GM12878 (cell line): ENCODE data around the gene CTXND1. TPM values are rescaled to one million over a fixed set of nuclear protein-coding genes. Genes with fewer than 3 reads are reported as not detected.

ENCODE experiments used
- ATAC-seq: fragments of 200-7000 bp; cut with Tn5 transposase; 3 replicates; pipeline ENCODE4 v1.9.1; 2020; ENCODE audit warnings: mild to moderate bottlenecking, moderate library complexity
- BruUV-seq: library from RNA; stranded (reverse); fragments of 400-500 nt; replicated peaks from 2 replicates; lab custom pipeline; 2021; lab: Mats Ljungman, UMichigan
- CTCF ChIA-PET: fragments of 300-600 bp; sonication (Branson Sonifier 250); formaldehyde crosslinking; extraction: SDS; loops from one replicate; lab custom pipeline; 2021; ENCODE audit warnings: inconsistent platforms; lab: Yijun Ruan, JAX
- POLR2A ChIA-PET: fragments of 350-600 bp; formaldehyde crosslinking; extraction: SDS; loops from one replicate; lab custom pipeline; 2021; ENCODE audit warnings: inconsistent platforms; lab: Charles Lee
- RAD21 ChIA-PET: fragments of 300-600 bp; sonication (Branson Sonifier 250); formaldehyde crosslinking; loops from one replicate; lab custom pipeline; 2023; ENCODE audit warnings: antibody characterized with exemption; ENCODE audit not compliant: unreplicated experiment; lab: Charles Lee
- SMC1A ChIA-PET: fragments of 300-600 bp; sonication (Branson Sonifier 250); formaldehyde crosslinking; loops from one replicate; lab custom pipeline; 2023; ENCODE audit not compliant: unreplicated experiment, uncharacterized antibody; lab: Charles Lee
- DNase-seq: peaks from one replicate; pipeline ENCODE4 v3.0.0-alpha.2; 2011; ENCODE audit warnings: low read depth, low spot score
- FAIRE-seq: peaks from 3 replicates; lab custom pipeline; 2011; peaks lifted over from hg19 to GRCh38; lab: Jason Lieb, UNC
- H2AFZ ChIP-seq: 2 replicates; pipeline ENCODE4 v1.6.0; 2011; ENCODE audit warnings: low read depth, low read length, control low read depth; ENCODE audit not compliant: control insufficient read depth
- H3K27ac ChIP-seq: 2 replicates; pipeline ENCODE4 v1.5.1; 2011; ENCODE audit warnings: control low read depth; ENCODE audit not compliant: control insufficient read depth, insufficient read depth
- H3K27me3 ChIP-seq, 2 experiments: replicated peaks in 1 of 2; 2 replicates each; pipeline versions ENCODE4 v1.6.0 to v1.6.1; 2011; ENCODE audit warnings: low read length in 1 of 2; ENCODE audit not compliant: control insufficient read depth in 2 of 2, insufficient read depth in 2 of 2
- H3K36me3 ChIP-seq, 2 experiments: 2 replicates each; pipeline ENCODE4 v1.5.1; 2011; ENCODE audit warnings: low read length in 1 of 2; ENCODE audit not compliant: control insufficient read depth in 2 of 2, insufficient read depth in 2 of 2
- H3K4me1 ChIP-seq: 2 replicates; pipeline ENCODE4 v1.6.1; 2011; ENCODE audit warnings: mild to moderate bottlenecking, low read length, moderate library complexity, mixed read lengths; ENCODE audit not compliant: control insufficient read depth, insufficient read depth
- H3K4me2 ChIP-seq: 2 replicates; pipeline ENCODE4 v1.6.0; 2011; ENCODE audit warnings: control low read depth; ENCODE audit not compliant: control insufficient read depth, insufficient read depth
- H3K4me3 ChIP-seq: fragments of 200-600 bp; sonication (generic); 2 replicates; pipeline ENCODE4 v1.5.1; 2016
- H3K79me2 ChIP-seq: 2 replicates; pipeline ENCODE4 v1.6.0; 2011; ENCODE audit warnings: low read length; ENCODE audit not compliant: control insufficient read depth, insufficient read depth
- H3K9ac ChIP-seq: 2 replicates; pipeline ENCODE4 v1.8.0; 2011; ENCODE audit warnings: low read length, control low read depth, mixed read lengths; ENCODE audit not compliant: control insufficient read depth, insufficient read depth
- H3K9me3 ChIP-seq: replicated peaks from 3 replicates; pipeline ENCODE4 v1.5.1; 2011; ENCODE audit warnings: mild to moderate bottlenecking, low read length; ENCODE audit not compliant: control insufficient read depth, insufficient read depth
- H4K20me1 ChIP-seq: 2 replicates; pipeline ENCODE4 v1.6.0; 2011; ENCODE audit not compliant: control insufficient read depth, insufficient read depth
- EGR1 ChIP-seq, 2 experiments: IDR thresholded peaks; 1 replicate in 1 of 2; 2 replicates in 1 of 2; pipeline ENCODE4 v1.6.1; 2011 to 2012; ENCODE audit warnings: low read depth in 2 of 2, low read length in 2 of 2, borderline replicate concordance in 1 of 2, mild to moderate bottlenecking in 1 of 2, moderate library complexity in 1 of 2
- EP300 ChIP-seq, 2 experiments: fragments of 150-350 bp in 1 of 2; IDR thresholded peaks; 2 replicates each; pipeline ENCODE4 v1.6.1; 2011 to 2012; ENCODE audit warnings: low read depth in 2 of 2, low read length in 2 of 2, borderline replicate concordance in 1 of 2, improper control_type of control experiment in 1 of 2, inconsistent platforms in 1 of 2; ENCODE audit not compliant: control insufficient read depth in 1 of 2
- NBN ChIP-seq: fragments of 450-650 bp; IDR thresholded peaks from 2 replicates; pipeline ENCODE4 v1.6.1; 2016
- RB1 ChIP-seq: fragments of 450-650 bp; formaldehyde crosslinking; IDR thresholded peaks from 2 replicates; pipeline ENCODE4 v1.6.1; 2017; ENCODE audit warnings: mild to moderate bottlenecking, borderline replicate concordance
- SUZ12 ChIP-seq: fragments of 200-600 bp; sonication (generic); IDR thresholded peaks from one replicate; pipeline ENCODE4 v1.6.1; 2018; ENCODE audit warnings: antibody characterized with exemption, mild to moderate bottlenecking; ENCODE audit not compliant: unreplicated experiment
- TCF12 ChIP-seq: IDR thresholded peaks from 2 replicates; pipeline ENCODE4 v1.6.1; 2011; ENCODE audit warnings: low read depth, mild to moderate bottlenecking, low read length
- WGBS: methylation state at CpG from one replicate; pipeline ENCODE4 v1.1.6; 2016; ENCODE audit warnings: low lambda C conversion rate; ENCODE audit not compliant: insufficient replicate concordance, insufficient coverage; ENCODE audit errors: missing lambda C conversion rate; 5-methylcytosine and 5-hydroxymethylcytosine counted together
- in situ Hi-C: fragments of 300-500 bp; cut with MboI; formaldehyde crosslinking; loops from 9 replicates; pipeline ENCODE4 v1.14.3; 2018; ENCODE audit warnings: mixed read lengths
- intact Hi-C: fragments of 100-400 bp; cut with micrococcal nuclease; formaldehyde crosslinking; loops from one replicate; pipeline ENCODE4 v1.14.2; 2022; ENCODE audit not compliant: unreplicated experiment
- polyA plus RNA-seq, 11 experiments: library from polyadenylated mRNA; depleted of rRNA in 4 of 11; unstranded in 6 of 11; stranded (reverse) in 5 of 11; fragments of >200 nt; fragmentation: Nextera tagmentation in 4 of 11; fragmentation: Illumina TruSeq in 1 of 11; extraction: Ambion mirVana in 4 of 11; extraction: Trizol in 1 of 11; gene quantifications; 1 replicate in 1 of 11; 2 replicates in 10 of 11; pipeline versions ENCODE4 v1.2.1 to v1.2.3, GENCODE V29; 2011 to 2016; ENCODE audit warnings: inconsistent platforms in 2 of 11, missing spikeins in 2 of 11, low read depth in 1 of 11
- total RNA-seq, 4 experiments: library from RNA; depleted of rRNA in 3 of 4; stranded (reverse); fragments of >200 nt in 3 of 4; fragmentation: Illumina TruSeq in 1 of 4; extraction: Trizol in 1 of 4; gene quantifications; 2 replicates each; pipeline versions ENCODE4 v1.2.1 to v1.2.3, GENCODE V29; 2013 to 2021
- TF ChIP-seq, protein P1 (sequence below): IDR thresholded peaks from 2 replicates; pipeline ENCODE4 v1.6.1; 2011; ENCODE audit warnings: borderline replicate concordance, low read depth, mild to moderate bottlenecking, moderate library complexity, mixed read lengths, low read length; ENCODE audit not compliant: insufficient read depth; ENCODE audit errors: extremely low read length
- TF ChIP-seq, protein P2 (sequence below): fragments of 450-650 bp; IDR thresholded peaks from 2 replicates; pipeline ENCODE4 v1.6.1; 2017; ENCODE audit warnings: borderline replicate concordance

CTXND1 gene
- total and polyA plus RNA-seq, 10 of the 15 experiments (the other 5 are each of a cell fraction or from before 2014, with no cell fraction given) = under 0.01 to 0.03 (median 0.02) TPM; not detected in 7

DNA sequence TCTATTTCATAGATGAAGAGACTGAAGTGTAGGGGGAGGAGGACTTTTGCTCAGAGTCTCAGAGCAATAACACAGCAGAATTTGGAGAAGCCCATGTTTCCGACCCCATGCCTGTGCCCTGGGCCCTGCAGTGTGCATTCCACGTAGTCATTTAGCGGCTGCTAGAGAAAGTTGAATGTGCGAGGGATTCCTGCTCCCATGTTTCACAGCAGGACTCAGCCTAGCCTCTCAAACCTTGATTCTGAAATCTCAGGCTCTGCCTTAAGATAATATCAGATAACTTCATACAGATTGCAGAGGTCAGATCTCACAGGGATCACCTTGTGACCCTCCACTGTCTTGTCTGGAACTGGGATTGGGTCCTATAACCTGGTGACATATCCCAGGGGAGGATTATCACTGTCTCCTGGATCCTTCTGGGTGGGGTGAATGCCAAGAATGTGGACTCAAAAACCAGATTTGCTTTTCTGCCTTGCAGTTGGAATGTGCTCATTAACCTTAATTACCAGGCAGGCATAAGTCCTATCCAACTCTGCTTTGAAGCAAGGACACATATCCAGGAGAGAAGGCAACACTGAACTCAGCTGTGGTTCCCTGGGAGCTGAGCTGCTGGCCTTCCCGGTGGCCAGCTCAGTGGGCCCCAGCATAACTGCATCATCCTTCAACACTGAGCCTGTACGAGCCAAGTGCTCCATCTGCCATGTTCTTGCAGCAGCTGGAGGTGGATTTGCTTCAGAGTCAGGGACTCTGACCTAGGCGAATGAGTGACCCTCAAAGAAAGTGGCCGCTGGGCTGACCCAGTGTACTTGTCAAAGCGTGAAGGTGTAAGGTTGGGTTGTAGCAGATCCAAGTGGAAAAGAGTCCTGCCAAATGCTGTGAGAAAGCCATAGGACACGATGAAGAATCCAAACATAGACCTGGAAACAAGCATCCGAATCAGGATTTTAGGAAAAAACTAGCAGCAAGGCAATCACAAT, 43.0 kb downstream of the CTXND1 start:
- ATAC-seq (no peak), DNase-seq (no peak), FAIRE-seq (no peak)
- 60% methylated on average over 11 of the region's 11 CpGs for WGBS
- ChIA-PET POLR2A (no interaction called here), SMC1A (no interaction called here), RAD21 (no interaction called here), CTCF (interaction anchor here (0.5 kb wide), 1 partner anchor 613 kb away, joined by 3 read pairs; no protein-coding TSS in a partner anchor)
- Histone ChIP-seq H3K36me3 (no peaks in the 10 kb centered on the region), H3K27me3 (no peaks in the 10 kb centered on the region), H3K79me2 (no peaks in the 10 kb centered on the region), H3K4me3 (no peak overlapping the region), H3K27ac (no peak overlapping the region), H3K4me1 (peaks cover 9% of the 10 kb centered on the region), H3K4me2 (no peak overlapping the region), H4K20me1 (no peaks in the 10 kb centered on the region), H2AFZ (no peak overlapping the region), H3K9ac (no peak overlapping the region), H3K9me3 (no peaks in the 10 kb centered on the region)
- TF ChIP-seq SUZ12 = no peak
- TF ChIP-seq, protein P1, sequence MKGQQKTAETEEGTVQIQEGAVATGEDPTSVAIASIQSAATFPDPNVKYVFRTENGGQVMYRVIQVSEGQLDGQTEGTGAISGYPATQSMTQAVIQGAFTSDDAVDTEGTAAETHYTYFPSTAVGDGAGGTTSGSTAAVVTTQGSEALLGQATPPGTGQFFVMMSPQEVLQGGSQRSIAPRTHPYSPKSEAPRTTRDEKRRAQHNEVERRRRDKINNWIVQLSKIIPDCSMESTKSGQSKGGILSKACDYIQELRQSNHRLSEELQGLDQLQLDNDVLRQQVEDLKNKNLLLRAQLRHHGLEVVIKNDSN = no peak
- no peak for TF ChIP-seq EGR1 (IDR thresholded peaks at IDR 0.05; ENCODE audit: borderline replicate concordance in 1 of 2, low read depth in 2 of 2, low read length in 2 of 2)
- TF ChIP-seq NBN = no peak
- TF ChIP-seq, protein P2, sequence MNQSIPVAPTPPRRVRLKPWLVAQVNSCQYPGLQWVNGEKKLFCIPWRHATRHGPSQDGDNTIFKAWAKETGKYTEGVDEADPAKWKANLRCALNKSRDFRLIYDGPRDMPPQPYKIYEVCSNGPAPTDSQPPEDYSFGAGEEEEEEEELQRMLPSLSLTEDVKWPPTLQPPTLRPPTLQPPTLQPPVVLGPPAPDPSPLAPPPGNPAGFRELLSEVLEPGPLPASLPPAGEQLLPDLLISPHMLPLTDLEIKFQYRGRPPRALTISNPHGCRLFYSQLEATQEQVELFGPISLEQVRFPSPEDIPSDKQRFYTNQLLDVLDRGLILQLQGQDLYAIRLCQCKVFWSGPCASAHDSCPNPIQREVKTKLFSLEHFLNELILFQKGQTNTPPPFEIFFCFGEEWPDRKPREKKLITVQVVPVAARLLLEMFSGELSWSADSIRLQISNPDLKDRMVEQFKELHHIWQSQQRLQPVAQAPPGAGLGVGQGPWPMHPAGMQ = no peak
- TF ChIP-seq EP300 (IDR thresholded peaks at IDR 0.05; ENCODE audit: borderline replicate concordance in 1 of 2, control insufficient read depth in 1 of 2, low read depth in 2 of 2, low read length in 2 of 2) = no peak
- TF ChIP-seq RB1 = no peak
- no peak for TF ChIP-seq TCF12
- in situ Hi-C loops = no loop called here
- intact Hi-C loops = no loop called here
- BruUV-seq = no TSS peak
